ENCODE results near the gene SCAMP5.

Gene SCAMP5

DNA sequence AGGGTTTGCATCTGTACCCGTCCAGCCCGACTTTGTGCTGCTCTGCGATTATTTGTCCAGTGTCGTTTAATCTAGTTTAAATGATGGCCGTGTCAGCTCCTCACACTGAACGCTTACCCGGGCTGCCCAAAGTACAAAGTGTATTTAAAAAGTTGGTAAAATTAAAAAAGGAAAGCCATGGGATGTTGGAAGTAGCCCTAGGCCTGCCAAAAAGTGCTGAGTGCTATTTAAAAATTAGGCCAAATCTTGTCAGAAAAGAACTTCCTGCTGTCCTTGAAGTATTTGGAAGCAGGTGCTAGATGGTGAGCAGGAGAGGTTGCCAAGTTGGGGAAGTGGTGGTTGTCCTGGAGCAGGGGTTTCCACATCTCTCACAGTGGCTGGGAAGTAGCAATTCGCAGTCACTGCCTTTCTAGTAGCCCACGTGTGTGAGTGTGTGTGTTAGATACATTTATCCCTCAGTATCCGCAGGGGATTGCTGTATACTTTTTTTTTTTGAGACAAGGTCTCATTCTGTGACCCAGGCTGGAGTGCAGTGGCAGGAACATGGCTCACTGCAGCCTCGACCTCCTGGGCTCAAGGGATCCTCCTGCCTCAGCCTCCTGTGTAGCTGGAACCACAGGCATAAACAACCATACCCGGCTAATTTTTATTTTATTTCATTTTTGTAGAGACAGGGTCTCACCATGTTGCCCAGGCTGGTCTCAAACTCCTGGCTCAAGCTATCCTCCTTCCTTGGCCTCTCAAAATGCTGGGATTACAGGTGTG is 28.7 kb downstream of the SCAMP5 start:
- DNase-seq: no peak

- DNase-seq: no peak
Observed at GRCh38 chr15:75025107-75025506, 29.7 kb downstream of the SCAMP5 start.

GRCh38 chr15:75025548-75026260 is 30.3 kb downstream of the SCAMP5 start:
- DNase-seq: no peak

GRCh38 chr15:75027551-75027950 is 32.2 kb downstream of the SCAMP5 start:
- DNase-seq: no peak

GRCh38 chr15:75028991-75029377 is 33.6 kb downstream of the SCAMP5 start:
- no peak for DNase-seq

DNA sequence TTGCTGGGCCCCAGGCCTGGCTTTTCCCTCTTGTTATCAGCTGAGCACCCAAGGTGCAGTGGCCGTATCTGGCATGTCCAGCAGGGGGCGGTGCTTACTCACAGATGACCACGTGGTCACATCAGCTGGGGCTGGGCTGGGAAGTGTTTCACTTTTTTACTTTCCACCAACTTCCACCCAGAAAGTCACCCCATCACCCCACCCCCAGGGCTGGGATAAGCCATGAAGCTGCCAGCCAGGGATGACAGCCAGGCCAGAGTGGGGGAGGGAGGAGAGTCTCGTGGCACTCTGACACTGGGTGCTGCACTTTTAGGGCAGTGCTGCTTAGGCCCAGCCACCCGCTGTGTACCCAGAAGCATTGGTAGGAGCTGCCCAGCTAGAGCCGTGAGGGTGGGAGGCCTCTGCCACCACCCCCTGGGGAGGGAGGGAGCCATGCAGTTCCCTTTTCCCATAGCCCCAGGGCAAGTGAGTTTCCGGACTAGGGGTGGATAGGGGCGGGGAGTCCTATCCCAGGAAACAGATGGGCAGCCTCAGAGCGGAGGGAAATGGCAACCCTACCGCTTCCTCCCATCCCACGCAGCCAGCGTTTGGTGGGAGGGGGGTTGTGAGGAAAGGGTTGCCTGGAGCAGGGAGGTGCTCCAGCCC is 34.1 kb downstream of the SCAMP5 start:
- DNase-seq: peak; percentile 88

DNA sequence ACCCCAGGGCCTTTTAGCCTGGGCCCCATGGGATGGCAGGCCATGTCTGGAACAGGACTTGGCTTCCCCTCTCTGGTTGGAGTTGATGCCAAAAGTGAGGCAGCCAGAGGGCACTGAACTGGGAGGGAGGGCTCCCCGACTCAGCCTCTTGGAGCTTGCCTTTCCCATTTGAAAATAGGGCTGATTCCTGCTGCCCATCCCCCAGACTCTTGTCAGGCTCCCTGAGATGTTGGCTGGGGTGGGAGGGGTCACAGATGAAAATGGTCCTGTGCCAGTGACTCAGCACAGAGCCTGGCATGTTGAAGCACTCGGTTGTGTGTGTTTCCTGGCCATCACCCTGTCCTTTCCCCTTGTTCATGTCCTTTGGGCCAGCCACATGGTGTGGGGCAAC is 34.7 kb downstream of the SCAMP5 start:
- DNase-seq: no peak

- no peak for DNase-seq
Observed at GRCh38 chr15:75030424-75030823, 35.1 kb downstream of the SCAMP5 start.

DNA sequence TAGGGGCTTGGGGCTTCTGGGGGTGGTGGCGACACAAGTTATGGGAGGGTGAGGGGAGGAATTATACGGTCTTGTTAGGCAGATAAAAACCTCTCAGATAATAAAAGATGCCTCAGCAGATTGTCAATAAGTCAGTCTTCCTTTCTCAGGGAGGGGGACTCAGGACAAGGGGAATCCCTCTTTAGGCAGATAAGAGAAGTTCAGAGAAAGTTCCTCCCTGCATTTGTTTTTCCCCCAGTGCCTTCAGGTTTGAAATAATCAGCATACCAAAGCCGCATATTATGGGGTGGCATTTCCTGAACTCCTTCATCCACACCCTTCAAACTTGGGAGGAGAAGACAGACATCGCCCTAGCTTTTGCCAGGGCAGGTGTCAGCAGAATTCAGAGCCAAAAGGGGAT is 36.5 kb downstream of the SCAMP5 start:
- DNase-seq: no peak

- DNase-seq: no peak
Observed at GRCh38 chr15:75032395-75032794, 37.0 kb downstream of the SCAMP5 start.

DNA sequence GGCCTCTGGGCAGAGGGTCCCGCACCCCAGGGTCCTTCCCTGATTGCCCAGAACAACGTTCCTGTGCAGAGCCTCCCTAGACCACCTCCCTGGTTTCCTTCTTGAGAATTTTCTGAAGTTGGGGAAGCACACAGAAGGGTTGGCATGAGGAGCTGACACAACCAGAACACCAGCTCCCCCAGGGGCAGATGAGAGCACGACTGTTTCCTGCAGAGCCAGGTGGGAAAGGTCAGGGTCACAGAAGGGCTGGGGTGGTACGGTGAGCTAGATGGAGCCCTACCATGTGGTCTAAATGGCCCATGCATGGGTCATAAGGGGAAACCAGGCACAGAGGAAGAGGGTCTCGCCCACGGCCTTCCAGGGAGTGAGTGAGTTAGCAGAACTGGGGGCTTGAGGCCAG is 38.4 kb downstream of the SCAMP5 start:
- DNase-seq: no peak

GRCh38 chr15:75034615-75035014 is 39.3 kb downstream of the SCAMP5 start:
- no peak for DNase-seq

- DNase-seq: no peak
Observed at GRCh38 chr15:75036212-75036616, 40.9 kb downstream of the SCAMP5 start.

DNA sequence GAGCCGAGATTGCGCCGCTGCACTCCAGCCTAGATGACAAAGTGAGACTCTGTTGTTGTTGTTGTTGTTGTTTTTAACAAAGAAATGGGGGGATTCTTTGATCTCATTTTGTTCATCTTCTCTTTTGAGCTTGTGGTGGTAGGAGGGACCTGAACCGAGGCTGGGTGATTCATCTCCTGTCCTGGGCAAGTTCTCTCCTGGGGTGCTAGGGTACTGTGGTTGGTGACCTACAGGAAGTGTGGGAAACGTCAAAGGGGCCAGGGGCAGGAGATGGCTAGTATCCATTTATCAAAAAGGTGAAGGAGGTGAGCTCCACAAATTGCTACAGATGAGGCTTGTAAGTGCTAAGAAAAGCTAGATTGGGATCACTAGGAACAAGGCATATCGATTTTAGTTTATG is 42.3 kb downstream of the SCAMP5 start:
- no peak for DNase-seq

- no peak for DNase-seq
Observed at GRCh38 chr15:75038231-75038630, 42.9 kb downstream of the SCAMP5 start.

DNA sequence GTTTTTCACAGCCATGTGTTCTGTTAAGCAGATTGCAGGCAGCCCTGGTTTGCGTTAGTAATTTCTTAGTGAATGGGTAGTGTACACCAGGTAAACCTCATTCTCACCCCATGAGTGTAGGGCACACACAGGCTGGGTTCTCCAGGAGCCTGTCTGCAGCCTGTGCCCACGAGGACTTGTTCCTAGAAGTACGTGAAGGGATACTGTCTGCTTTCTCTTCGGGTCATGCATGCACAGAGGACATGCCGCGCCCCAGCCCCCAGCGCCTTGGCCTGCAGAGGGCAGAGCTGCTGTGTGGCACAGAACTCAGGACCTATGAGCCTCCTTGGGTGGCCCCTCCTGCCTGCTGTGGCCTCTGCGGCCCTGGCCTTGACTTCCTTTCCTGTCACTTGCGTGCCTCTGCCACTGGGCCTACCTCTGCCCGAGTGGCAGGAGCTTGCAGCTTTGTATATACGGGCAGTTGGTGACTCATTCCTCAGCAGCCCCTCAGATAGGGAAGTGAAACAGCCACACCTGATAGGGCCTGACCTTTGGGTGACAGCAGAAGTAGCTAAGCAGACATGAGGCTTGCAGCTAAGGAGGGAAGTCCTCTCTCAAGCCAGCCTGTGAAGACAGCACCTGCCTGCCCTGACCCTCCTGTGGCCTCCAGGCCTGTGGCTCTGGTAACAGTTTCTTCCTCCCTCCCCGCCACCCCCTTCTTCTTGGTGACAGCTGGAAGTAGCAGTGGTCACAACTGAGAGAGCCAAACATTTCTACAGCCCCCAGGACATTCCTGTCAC is 47.6 kb downstream of the SCAMP5 start:
- DNase-seq: peak; percentile 45

DNA sequence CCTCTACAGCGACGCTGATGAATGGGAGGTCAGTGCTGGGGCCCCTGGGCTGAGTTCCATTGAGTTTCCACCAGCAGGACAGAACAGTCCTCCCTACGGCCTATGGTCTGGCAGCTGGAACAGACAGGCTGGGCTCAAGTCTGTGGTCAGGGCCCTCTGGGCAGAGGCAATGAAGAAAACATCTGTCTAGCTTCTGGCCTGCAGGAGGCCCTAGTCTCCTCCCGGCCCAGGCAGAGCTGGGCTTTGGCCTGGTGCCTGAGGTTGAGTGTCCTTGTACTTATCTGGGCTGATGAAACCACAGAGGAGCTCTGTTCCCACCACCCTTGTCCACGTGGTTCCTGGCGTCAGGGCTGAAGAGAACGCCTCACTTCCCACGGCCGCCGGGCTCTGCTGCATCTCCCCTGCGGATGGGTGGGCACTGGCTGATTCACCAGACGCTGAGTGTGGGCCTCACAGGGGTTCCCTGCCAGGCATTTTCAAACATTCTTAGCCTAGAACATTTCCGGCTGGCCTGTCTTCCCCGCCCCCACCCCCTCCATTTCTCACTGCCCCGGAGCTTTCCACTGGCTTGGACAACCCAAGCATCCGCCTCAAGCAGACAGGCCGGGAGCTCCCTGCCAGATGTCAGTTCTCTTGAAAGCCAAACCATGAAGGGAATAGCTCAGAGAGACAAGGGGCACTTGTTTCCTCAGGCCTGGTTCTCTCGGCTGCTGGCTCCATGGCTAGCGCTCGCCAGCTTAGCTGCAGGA is 48.3 kb downstream of the SCAMP5 start:
- DNase-seq: no peak

DNA sequence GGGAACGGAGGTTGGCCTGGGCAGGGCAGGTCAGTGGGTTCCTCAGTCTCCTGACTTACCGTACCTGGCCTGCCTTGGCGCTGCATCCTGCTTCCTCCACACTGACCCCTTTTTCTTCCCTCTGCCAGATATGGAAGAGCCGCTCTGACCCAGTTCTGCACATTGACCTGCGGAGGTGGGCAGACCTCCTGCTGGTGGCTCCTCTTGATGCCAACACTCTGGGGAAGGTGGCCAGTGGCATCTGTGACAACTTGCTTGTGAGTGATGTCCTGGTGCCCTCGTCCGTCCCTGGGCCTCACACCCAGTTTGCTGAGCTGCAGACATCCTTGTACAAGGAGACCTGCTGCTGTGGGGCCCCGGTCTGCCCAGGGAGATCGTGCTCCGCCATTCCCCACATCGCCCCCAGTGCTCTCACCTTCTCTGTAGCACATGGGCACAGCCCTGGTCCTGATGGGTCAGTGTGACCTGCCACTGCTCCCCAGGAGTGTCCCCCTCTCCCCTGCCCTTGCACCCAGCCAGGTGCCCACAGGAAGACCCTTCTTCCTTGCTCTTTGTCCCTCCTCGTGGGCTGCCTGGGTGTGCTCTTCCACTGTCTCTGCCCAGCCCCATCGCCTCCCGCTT is 49.0 kb downstream of the SCAMP5 start:
- DNase-seq: no peak

GRCh38 chr15:75045332-75046015 is 50.1 kb downstream of the SCAMP5 start:
- DNase-seq: no peak

- no peak for DNase-seq
Observed at GRCh38 chr15:75048394-75048793, 53.0 kb downstream of the SCAMP5 start.

- DNase-seq: no peak
Observed at GRCh38 chr15:75049392-75049791, 54.0 kb downstream of the SCAMP5 start.
